AG04450 (cell line): Measurements from ENCODE around the gene TIMM8B. TPM values are rescaled to one million over a fixed set of nuclear protein-coding genes. Genes with fewer than 3 reads are reported as not detected.
"Not testable (repeated sequence)": the region's sequence is repeated elsewhere in the genome, so short reads cannot be mapped to it uniquely, and the experiment has no call there.

Source experiments
- CTCF ChIA-PET: fragments of 300-600, 350-600 bp; formaldehyde crosslinking; extraction: SDS; loops from one replicate; lab custom pipeline; 2022; ENCODE audit warnings: antibody characterized with exemption, inconsistent platforms; lab: Charles Lee
- POLR2A ChIA-PET: fragments of 350-600 bp; formaldehyde crosslinking; extraction: SDS; loops from one replicate; lab custom pipeline; 2021; ENCODE audit warnings: antibody characterized with exemption, inconsistent platforms; lab: Yijun Ruan, JAX
- DNase-seq: peaks from one replicate; pipeline ENCODE4 v3.0.0-alpha.2; 2011; ENCODE audit warnings: low read depth, low spot score
- H3K27ac ChIP-seq: one replicate; pipeline ENCODE4 v1.5.1; 2012; ENCODE audit warnings: low read depth, low read length, control low read depth
- H3K27me3 ChIP-seq: one replicate; pipeline ENCODE4 v1.6.0; 2012; ENCODE audit warnings: low read length; ENCODE audit not compliant: control insufficient read depth, insufficient read depth
- H3K4me3 ChIP-seq: 2 replicates; pipeline ENCODE4 v1.5.1; 2011; ENCODE audit warnings: mild to moderate bottlenecking, low read depth, low read length, control low read depth
- H3K9me3 ChIP-seq: 2 replicates; pipeline ENCODE4 v1.5.1; 2012; ENCODE audit warnings: low read length; ENCODE audit not compliant: control insufficient read depth, insufficient read depth
- CTCF ChIP-seq: IDR thresholded peaks from 2 replicates; pipeline ENCODE4 v1.5.1; 2011; ENCODE audit warnings: low read depth, low read length, control low read depth, inconsistent platforms
- polyA plus RNA-seq: library from polyadenylated mRNA; depleted of rRNA; stranded (reverse); fragments of >200 nt; gene quantifications from 2 replicates; pipeline ENCODE4 v1.2.3, GENCODE V29; 2011

Gene TIMM8B
- polyA plus RNA-seq, 1 experiment: 106 TPM

DNA sequence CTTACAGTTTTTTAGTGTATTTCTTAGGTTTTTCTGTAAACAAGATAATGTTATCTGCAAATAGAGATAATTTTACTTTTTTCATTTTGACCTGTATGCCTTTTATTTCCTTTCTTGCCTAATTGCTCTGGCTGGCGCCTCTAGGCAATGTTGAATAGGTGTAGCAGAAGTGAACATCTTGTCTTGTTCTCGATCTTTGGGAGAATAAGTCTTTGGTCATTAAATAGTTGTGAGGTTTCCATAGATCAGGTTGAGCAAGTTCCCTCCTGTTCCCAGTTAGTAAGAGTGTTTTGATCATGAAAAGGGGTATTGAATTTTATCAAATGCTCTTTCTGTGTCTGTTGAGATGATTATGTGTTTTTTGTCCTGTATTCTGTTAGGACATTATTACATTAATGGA is 36.8 kb downstream of the TIMM8B start:
- H3K4me3 ChIP-seq: no peak overlapping the region
- no peak for TF ChIP-seq CTCF
- ChIA-PET POLR2A (no interaction called here), CTCF (no interaction called here)
- no peaks in the 10 kb centered on the region for H3K27me3 ChIP-seq
- H3K9me3 ChIP-seq: no peaks in the 10 kb centered on the region
- DNase-seq: no peak
- no peak overlapping the region for H3K27ac ChIP-seq

DNA sequence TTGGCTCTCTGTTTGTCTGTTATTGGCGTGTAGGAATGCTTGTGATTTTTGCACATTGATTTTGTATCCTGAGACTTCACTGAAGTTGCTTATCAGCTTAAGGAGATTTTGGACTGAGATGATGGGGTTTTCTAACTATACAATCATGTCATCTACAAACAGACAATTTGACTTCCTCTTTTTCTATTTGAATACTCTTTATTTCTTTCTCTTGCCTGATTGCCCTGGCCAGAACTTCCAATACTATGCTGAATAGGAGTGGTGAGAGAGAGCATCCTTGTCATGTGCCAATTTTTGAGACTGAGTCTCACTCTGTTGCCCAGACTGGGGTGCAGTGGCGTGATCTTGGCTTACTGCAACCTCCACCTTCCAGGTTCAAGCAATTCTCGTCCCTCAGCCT is 38.3 kb downstream of the TIMM8B start:
- H3K27me3 ChIP-seq, DNase-seq, H3K9me3 ChIP-seq, H3K4me3 ChIP-seq, H3K27ac ChIP-seq: not testable (repeated sequence)
- ChIA-PET POLR2A (interaction anchor here (0.6 to 1.0 kb wide), 4 partner anchors 14 to 31 kb away, joined by 4 to 7 read pairs (median 6); no protein-coding TSS in a partner anchor), CTCF (interaction anchor here (0.6 to 0.7 kb wide), 2 partner anchors 210 to 492 kb away, joined by 5 read pairs; no protein-coding TSS in a partner anchor)

DNA sequence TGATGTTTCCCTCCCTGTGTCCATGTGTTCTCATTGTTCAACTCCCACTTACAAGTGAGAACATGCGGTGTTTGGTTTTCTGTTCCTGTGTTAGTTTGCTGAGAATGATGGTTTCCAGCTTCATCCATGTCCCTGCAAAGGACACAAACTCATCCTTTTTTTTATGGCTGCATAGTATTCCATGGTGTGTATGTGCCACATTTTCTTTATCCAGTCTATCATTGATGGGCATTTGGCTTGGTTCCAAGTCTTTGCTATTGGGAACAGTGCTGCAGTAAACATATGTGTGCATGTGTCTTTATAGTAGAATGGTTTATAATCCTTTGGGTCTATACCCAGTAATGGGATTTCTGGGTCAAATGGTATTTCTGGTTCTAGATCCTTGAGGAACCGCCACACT is 39.9 kb downstream of the TIMM8B start:
- H3K4me3 ChIP-seq, DNase-seq, H3K9me3 ChIP-seq, H3K27ac ChIP-seq, POLR2A ChIA-PET, H3K27me3 ChIP-seq, CTCF ChIA-PET: not testable (repeated sequence)

DNA sequence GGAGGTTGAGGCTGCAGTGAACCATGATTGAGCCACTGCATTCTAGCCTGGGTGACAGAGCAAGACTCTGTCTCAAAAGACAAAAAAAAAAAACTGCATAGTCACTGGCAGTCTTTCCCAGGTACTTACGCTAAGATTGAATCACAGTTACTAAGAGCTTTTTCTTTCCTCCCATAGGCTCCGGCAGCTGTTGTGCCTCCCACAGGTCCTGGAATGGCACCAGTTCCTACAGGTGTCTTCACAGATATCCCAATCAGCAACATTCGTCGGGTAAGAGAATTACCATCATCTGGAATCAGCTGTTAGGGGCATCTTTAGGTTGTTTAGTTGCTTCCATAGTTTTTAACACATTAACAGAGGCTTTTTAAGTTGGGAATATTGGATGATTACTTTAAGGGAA is 41.6 kb downstream of the TIMM8B start:
- Histone ChIP-seq H3K9me3 (no peaks in the 10 kb centered on the region), H3K27ac (no peak overlapping the region), H3K27me3 (no peaks in the 10 kb centered on the region), H3K4me3 (no peak overlapping the region)
- no peak for DNase-seq
- ChIA-PET CTCF (no interaction called here), POLR2A (interaction anchor here (0.6 kb wide), 1 partner anchor 19 kb away, joined by 3 read pairs; no protein-coding TSS in a partner anchor)
- TF ChIP-seq CTCF: no peak

DNA sequence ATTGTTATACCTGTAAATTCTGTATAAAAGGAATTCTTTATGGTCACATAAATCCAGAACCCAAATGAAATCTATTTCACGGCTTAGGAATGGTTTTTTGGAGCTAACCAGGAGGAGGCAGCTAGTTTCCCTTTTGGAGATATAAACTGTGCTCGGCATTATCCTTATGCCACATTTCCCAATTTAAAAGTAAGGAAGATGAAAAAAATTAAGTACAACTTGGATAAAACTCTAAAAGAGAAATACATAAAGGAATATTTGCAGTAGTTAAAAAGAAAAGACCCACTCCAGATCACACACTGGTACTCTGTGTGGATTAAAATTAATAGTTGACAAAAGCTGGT is 43.6 kb downstream of the TIMM8B start:
- Histone ChIP-seq H3K27me3 (no peaks in the 10 kb centered on the region), H3K4me3 (no peak overlapping the region), H3K9me3 (no peaks in the 10 kb centered on the region), H3K27ac (no peak overlapping the region)
- ChIA-PET POLR2A (no interaction called here), CTCF (no interaction called here)
- no peak for TF ChIP-seq CTCF
- DNase-seq: no peak

DNA sequence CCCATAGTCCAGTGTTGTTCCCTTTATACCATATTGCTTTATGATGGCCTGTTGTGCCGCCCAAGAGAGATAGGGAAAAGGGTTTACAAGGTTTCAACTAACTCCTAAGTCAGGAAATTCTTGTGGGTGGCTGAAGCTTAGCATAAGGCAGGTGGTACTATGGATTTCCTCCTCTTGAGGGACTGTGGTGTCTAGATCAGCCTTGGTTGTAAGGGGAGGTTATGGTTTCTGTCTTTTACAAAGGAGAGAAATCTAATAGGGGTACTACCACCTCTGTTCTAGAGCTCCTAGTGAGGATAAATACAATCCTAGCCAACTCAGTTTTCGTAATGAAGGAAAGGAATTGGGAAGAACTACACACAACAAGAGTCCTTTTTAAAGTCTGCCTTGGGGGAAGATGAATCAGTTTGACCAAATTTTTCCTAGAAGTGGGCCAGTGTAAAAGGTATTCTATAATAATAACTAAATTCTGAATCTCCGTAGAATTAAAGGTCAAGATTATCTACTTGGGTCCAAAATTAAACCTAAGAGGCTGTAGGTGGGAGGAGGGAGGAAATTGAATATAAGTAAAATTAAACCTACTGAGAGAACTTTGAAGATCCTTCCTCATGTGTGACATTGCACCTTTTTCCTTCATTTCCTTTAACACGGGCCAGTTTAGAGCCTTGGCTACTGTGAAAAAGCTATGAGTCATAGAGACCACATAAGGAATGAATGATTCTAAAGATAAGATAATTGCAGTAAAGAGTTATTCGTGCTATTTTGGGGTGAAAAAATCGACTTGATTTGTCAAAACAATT is 44.2 kb downstream of the TIMM8B start:
- H3K9me3 ChIP-seq: no peaks in the 10 kb centered on the region
- POLR2A ChIA-PET: no interaction called here
- DNase-seq: no peak
- H3K27ac ChIP-seq: no peak overlapping the region
- CTCF ChIA-PET: interaction anchor here (0.5 kb wide), 1 partner anchor 99 kb away, joined by 5 read pairs; no protein-coding TSS in a partner anchor
- TF ChIP-seq CTCF: no peak
- no peak overlapping the region for H3K4me3 ChIP-seq
- H3K27me3 ChIP-seq: no peaks in the 10 kb centered on the region
